Fibroblast of villous mesenchyme (primary cell): ENCODE measurements around the gene AQP6. TPM values are rescaled to one million over a fixed set of nuclear protein-coding genes. Genes with fewer than 3 reads are reported as not detected.

Experiments
- DNase-seq: peaks from one replicate; pipeline ENCODE4 v3.0.0-alpha.2; 2010; ENCODE audit warnings: low read depth
- H3K4me3 ChIP-seq: 2 replicates; pipeline ENCODE4 v1.5.1; 2011; ENCODE audit warnings: low read depth, mild to moderate bottlenecking, low read length
- total RNA-seq: library from RNA; depleted of rRNA; stranded (reverse); fragments of >200 nt; gene quantifications from 2 replicates; pipeline ENCODE4 v1.2.3, GENCODE V29; 2012
- TF ChIP-seq, protein P1 (sequence below): IDR thresholded peaks from 2 replicates; pipeline ENCODE4 v1.5.1; 2012; ENCODE audit warnings: low read depth, mild to moderate bottlenecking, low read length; ENCODE audit not compliant: insufficient read depth

AQP6 gene
- total RNA-seq, 1 donor: not detected

DNA sequence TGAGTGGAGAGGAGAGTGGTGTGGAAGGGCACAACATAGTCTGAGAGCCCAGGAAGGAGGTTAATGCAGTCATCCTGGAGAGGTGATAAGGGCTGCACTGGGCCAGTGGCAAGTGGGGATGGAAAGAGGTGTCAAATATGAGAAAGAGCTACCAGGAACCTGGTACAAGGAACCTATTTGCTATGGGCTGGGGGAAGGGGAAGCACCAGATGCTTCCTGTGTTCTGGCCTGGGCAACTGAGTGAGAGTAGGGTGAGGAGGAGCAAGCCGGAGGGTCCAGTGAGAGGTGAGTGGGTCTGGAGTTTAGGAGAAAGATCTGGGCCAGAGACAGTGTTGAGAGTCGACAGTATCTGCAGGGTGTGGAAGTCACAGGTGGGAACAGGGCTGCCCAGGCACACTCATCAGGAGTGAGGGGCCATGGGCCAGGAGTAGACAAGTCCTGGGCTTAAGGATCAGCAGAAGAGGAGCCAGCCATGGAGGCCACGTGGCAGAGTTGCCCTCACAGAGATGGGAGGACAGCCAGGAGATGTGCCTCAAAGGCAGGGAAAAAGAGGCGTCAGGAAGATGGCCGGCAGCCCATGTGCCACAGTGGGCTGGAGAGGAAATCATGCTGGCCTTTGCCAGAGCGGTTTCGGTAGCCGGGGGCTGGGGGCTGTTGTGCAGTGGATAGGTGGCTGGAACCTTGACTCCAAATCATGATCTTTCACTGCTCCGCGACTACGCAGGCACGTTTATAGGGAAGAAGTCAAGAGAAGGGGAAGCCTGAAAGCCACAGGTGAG, 2.9 kb upstream of the AQP6 start:
- no peak overlapping the region for H3K4me3 ChIP-seq
- TF ChIP-seq, protein P1, sequence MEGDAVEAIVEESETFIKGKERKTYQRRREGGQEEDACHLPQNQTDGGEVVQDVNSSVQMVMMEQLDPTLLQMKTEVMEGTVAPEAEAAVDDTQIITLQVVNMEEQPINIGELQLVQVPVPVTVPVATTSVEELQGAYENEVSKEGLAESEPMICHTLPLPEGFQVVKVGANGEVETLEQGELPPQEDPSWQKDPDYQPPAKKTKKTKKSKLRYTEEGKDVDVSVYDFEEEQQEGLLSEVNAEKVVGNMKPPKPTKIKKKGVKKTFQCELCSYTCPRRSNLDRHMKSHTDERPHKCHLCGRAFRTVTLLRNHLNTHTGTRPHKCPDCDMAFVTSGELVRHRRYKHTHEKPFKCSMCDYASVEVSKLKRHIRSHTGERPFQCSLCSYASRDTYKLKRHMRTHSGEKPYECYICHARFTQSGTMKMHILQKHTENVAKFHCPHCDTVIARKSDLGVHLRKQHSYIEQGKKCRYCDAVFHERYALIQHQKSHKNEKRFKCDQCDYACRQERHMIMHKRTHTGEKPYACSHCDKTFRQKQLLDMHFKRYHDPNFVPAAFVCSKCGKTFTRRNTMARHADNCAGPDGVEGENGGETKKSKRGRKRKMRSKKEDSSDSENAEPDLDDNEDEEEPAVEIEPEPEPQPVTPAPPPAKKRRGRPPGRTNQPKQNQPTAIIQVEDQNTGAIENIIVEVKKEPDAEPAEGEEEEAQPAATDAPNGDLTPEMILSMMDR: no peak
- no peak for DNase-seq

GRCh38 chr12:49970658-49971057, 2.1 kb upstream of the AQP6 start:
- no peak for DNase-seq
- TF ChIP-seq, protein P1: no peak
- no peak overlapping the region for H3K4me3 ChIP-seq

DNA sequence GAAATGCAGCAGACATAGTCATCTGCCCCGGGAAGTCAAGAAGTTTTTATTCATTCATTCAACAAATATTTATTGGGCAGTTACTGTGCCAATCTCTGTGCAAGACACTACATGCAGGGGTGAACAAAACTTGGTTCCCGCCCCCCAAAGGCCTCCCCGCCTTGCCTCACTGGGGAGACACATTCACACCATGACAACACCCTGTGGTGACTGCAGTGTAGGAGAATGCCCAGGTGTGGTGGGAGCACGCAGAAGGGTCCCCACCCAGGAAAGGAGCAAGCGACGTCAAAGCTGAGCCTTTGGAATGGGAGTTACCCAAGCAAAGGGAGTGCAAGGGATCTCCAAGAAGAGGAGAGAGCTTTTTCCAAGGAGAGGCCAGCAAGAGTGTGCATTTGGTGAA, 1.6 kb upstream of the AQP6 start:
- H3K4me3 ChIP-seq: no peak overlapping the region
- no peak for DNase-seq
- TF ChIP-seq, protein P1: no peak

GRCh38 chr12:49972129-49972528, 618 bp upstream of the AQP6 start:
- H3K4me3 ChIP-seq: no peak overlapping the region
- TF ChIP-seq, protein P1: no peak
- no peak for DNase-seq

DNA sequence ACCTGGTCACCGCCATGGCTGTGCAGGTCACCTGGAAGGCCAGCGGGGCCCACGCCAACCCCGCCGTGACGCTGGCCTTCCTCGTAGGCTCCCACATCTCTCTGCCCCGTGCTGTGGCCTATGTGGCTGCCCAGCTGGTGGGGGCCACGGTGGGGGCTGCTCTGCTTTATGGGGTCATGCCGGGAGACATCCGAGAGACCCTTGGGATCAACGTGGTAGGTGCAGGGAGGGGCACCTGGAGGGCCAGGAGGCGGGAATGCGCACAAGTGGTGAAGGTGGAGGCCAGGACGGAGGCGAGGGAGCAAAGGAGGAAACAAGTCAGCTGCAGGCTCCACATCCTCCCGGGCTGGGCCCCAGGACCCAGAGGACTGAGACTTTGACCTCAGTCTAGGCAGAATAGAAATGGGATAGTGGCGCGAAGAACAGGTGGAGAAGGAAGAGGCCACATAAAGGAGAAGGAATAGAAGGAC, 649 bp downstream of the AQP6 start:
- TF ChIP-seq, protein P1: no peak
- no peak overlapping the region for H3K4me3 ChIP-seq
- no peak for DNase-seq

DNA sequence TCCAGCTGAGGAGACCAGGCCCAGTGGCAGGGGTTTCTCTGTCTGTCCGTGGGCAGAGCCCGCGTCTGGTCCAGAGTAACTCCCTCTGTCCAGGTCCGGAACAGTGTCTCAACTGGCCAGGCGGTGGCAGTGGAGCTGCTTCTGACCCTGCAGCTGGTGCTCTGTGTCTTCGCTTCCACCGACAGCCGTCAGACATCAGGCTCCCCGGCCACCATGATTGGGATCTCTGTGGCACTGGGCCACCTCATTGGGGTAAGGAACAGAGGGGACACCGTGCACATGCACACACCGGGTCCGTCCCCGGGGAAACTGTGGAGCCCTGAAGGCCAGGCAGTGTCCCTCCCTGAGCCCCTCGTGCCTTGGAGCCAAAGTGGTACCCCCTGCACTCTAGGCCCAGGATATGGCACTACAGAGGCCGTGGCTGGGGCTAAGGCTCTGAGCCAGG, 1.5 kb downstream of the AQP6 start:
- TF ChIP-seq, protein P1: peak; percentile 82
- H3K4me3 ChIP-seq: no peak overlapping the region
- peak; percentile 77 for DNase-seq
